Stimulated activated naive B cell treated with anti-CD40 and anti-IgM and Interleukin-4, amounts not matched to agents 10 μg/mL and 1 μg/mL and 100 μg/mL, for 72 hours (primary cell): ENCODE data around the gene PXK.
"Not testable (repeated sequence)": the region's sequence is repeated elsewhere in the genome, so short reads cannot be mapped to it uniquely, and the experiment has no call there.

Experiments used
- ATAC-seq, 2 donors: fragments of 150-1000 bp; cut with Tn5 transposase; replicated peaks; 2 replicates each; pipeline ENCODE4 v1.10.0; 2021; ENCODE audit warnings: moderate library complexity in 1 of 2
- DNase-seq: peaks from one replicate; pipeline ENCODE4 v3.0.0; 2021
- H3K27ac Mint-ChIP-seq: one replicate; pipeline ENCODE4 v1.8.0; 2022; ENCODE audit warnings: mild to moderate bottlenecking, mixed read lengths
- H3K27me3 Mint-ChIP-seq, 2 donors: one replicate each; pipeline ENCODE4 v1.8.0; 2022; ENCODE audit warnings: mixed read lengths in 2 of 2
- H3K36me3 Mint-ChIP-seq, 2 donors: one replicate each; pipeline ENCODE4 v1.8.0; 2022; ENCODE audit warnings: mixed read lengths in 2 of 2, mild to moderate bottlenecking in 1 of 2
- H3K4me1 Mint-ChIP-seq, 2 donors: one replicate each; pipeline ENCODE4 v1.8.0; 2022; ENCODE audit warnings: mixed read lengths in 2 of 2, mild to moderate bottlenecking in 1 of 2
- H3K4me3 Mint-ChIP-seq, 2 donors: one replicate each; pipeline ENCODE4 v1.8.0; 2022; ENCODE audit warnings: mild to moderate bottlenecking in 2 of 2, mixed read lengths in 2 of 2, moderate library complexity in 1 of 2
- H3K9me3 Mint-ChIP-seq, 2 donors: one replicate each; pipeline ENCODE4 v1.8.0; 2022; ENCODE audit warnings: mixed read lengths in 2 of 2, mild to moderate bottlenecking in 1 of 2

PXK gene

GRCh38 chr3:58331593-58332152 lies 1.0 kb upstream of the PXK start:
- no peaks in the 10 kb centered on the region for H3K9me3 Mint-ChIP-seq
- no peaks in the 10 kb centered on the region for H3K27me3 Mint-ChIP-seq
- H3K4me3 Mint-ChIP-seq: peak overlapping the region; percentile 80 to 90
- DNase-seq (no peak), ATAC-seq (no peak)
- H3K27ac Mint-ChIP-seq: peak overlapping the region; percentile 82
- H3K36me3 Mint-ChIP-seq: peaks cover 10 to 14% of the 10 kb centered on the region in 2 donors
- H3K4me1 Mint-ChIP-seq: peaks cover 30 to 64% of the 10 kb centered on the region in 2 donors

GRCh38 chr3:58333206-58334012 lies 717 bp downstream of the PXK start:
- ATAC-seq (peak; percentile 58 to 60), DNase-seq (no peak)
- Mint-ChIP-seq H3K27me3 (no peaks in the 10 kb centered on the region), H3K27ac (peak overlapping the region; percentile 94), H3K36me3 (peaks cover 10 to 14% of the 10 kb centered on the region in 2 donors), H3K9me3 (no peaks in the 10 kb centered on the region), H3K4me1 (peaks cover 26 to 69% of the 10 kb centered on the region in 2 donors), H3K4me3 (peak overlapping the region; percentile 99 to 100)

- peak overlapping the region; percentile 99 to 100 for H3K4me3 Mint-ChIP-seq
- H3K27me3 Mint-ChIP-seq: no peaks in the 10 kb centered on the region
- peaks cover 25 to 74% of the 10 kb centered on the region in 2 donors for H3K4me1 Mint-ChIP-seq
- H3K36me3 Mint-ChIP-seq: peaks cover 11 to 15% of the 10 kb centered on the region in 2 donors
- H3K27ac Mint-ChIP-seq: peak overlapping the region; percentile 42
- H3K9me3 Mint-ChIP-seq: no peaks in the 10 kb centered on the region
- ATAC-seq: no peak
- no peak for DNase-seq
These were observed 1.3 kb downstream of the PXK start for GRCh38 chr3:58334013-58334321.

GRCh38 chr3:58334506-58334884 lies 1.8 kb downstream of the PXK start:
- Mint-ChIP-seq H3K27me3 (no peaks in the 10 kb centered on the region), H3K36me3 (peaks cover 16 to 19% of the 10 kb centered on the region in 2 donors), H3K4me3 (peak overlapping the region; percentile 99 to 100), H3K9me3 (no peaks in the 10 kb centered on the region), H3K4me1 (peaks cover 27 to 79% of the 10 kb centered on the region in 2 donors), H3K27ac (peak overlapping the region; percentile 80)
- DNase-seq: no peak
- no peak for ATAC-seq

- H3K9me3 Mint-ChIP-seq: no peaks in the 10 kb centered on the region
- H3K4me1 Mint-ChIP-seq: peaks cover 28 to 78% of the 10 kb centered on the region in 2 donors
- H3K27me3 Mint-ChIP-seq: no peaks in the 10 kb centered on the region
- peak overlapping the region; percentile 80 for H3K27ac Mint-ChIP-seq
- DNase-seq (no peak), ATAC-seq (no peak)
- peaks cover 17 to 20% of the 10 kb centered on the region in 2 donors for H3K36me3 Mint-ChIP-seq
- peak overlapping the region; percentile 99 to 100 for H3K4me3 Mint-ChIP-seq
These were observed 2.9 kb downstream of the PXK start for GRCh38 chr3:58335652-58335947.

- Mint-ChIP-seq H3K27me3 (no peaks in the 10 kb centered on the region), H3K36me3 (peaks cover 24 to 28% of the 10 kb centered on the region in 2 donors), H3K9me3 (no peaks in the 10 kb centered on the region), H3K27ac (peak overlapping the region; percentile 7), H3K4me1 (peaks cover 31 to 80% of the 10 kb centered on the region in 2 donors), H3K4me3 (peak overlapping the region in 1 of 2 donors; percentile 10)
- ATAC-seq (no peak), DNase-seq (no peak)
These were observed 3.6 kb downstream of the PXK start for GRCh38 chr3:58336135-58336882.

- DNase-seq (no peak), ATAC-seq (no peak)
- Mint-ChIP-seq H3K27me3 (no peaks in the 10 kb centered on the region), H3K9me3 (no peaks in the 10 kb centered on the region), H3K36me3 (peaks cover 24 to 30% of the 10 kb centered on the region in 2 donors), H3K4me1 (peaks cover 33 to 74% of the 10 kb centered on the region in 2 donors), H3K27ac (no peak overlapping the region), H3K4me3 (no peak overlapping the region)
These were observed 4.5 kb downstream of the PXK start for GRCh38 chr3:58337190-58337589.

- ATAC-seq: peak in 1 of 2 donors; percentile 31
- not testable (repeated sequence) for H3K9me3 Mint-ChIP-seq, DNase-seq, H3K27me3 Mint-ChIP-seq
- Mint-ChIP-seq H3K4me3 (peak overlapping the region; percentile 26 to 41), H3K4me1 (peaks cover 43 to 78% of the 10 kb centered on the region in 2 donors), H3K36me3 (peaks cover 26 to 30% of the 10 kb centered on the region in 2 donors), H3K27ac (peak overlapping the region; percentile 86)
These were observed 6.5 kb downstream of the PXK start for GRCh38 chr3:58339146-58339545.

- no peaks in the 10 kb centered on the region for H3K9me3 Mint-ChIP-seq
- H3K27me3 Mint-ChIP-seq: no peaks in the 10 kb centered on the region
- H3K4me1 Mint-ChIP-seq: peaks cover 37 to 75% of the 10 kb centered on the region in 2 donors
- H3K27ac Mint-ChIP-seq: peak overlapping the region; percentile 83
- H3K4me3 Mint-ChIP-seq: peak overlapping the region in 1 of 2 donors; percentile 29
- DNase-seq: no peak
- peaks cover 25 to 26% of the 10 kb centered on the region in 2 donors for H3K36me3 Mint-ChIP-seq
- peak; percentile 37 to 53 for ATAC-seq
These were observed 8.0 kb downstream of the PXK start for GRCh38 chr3:58340594-58341244.

- DNase-seq: no peak
- Mint-ChIP-seq H3K4me1 (peaks cover 38 to 75% of the 10 kb centered on the region in 2 donors), H3K9me3 (no peaks in the 10 kb centered on the region), H3K27me3 (no peaks in the 10 kb centered on the region), H3K27ac (peak overlapping the region; percentile 83), H3K36me3 (peaks cover 23 to 28% of the 10 kb centered on the region in 2 donors), H3K4me3 (no peak overlapping the region)
- ATAC-seq: no peak
These were observed 8.7 kb downstream of the PXK start for GRCh38 chr3:58341376-58341775.

- Mint-ChIP-seq H3K27me3 (no peaks in the 10 kb centered on the region), H3K36me3 (peaks cover 23 to 27% of the 10 kb centered on the region in 2 donors), H3K27ac (peak overlapping the region; percentile 42), H3K4me1 (peaks cover 38 to 73% of the 10 kb centered on the region in 2 donors), H3K4me3 (no peak overlapping the region), H3K9me3 (no peaks in the 10 kb centered on the region)
- ATAC-seq (no peak), DNase-seq (no peak)
These were observed 10.0 kb downstream of the PXK start for GRCh38 chr3:58342676-58343075.

GRCh38 chr3:58345457-58345856 lies 12.8 kb downstream of the PXK start:
- peaks cover 50 to 79% of the 10 kb centered on the region in 2 donors for H3K4me1 Mint-ChIP-seq
- no peak overlapping the region for H3K27ac Mint-ChIP-seq
- no peaks in the 10 kb centered on the region for H3K27me3 Mint-ChIP-seq
- ATAC-seq: no peak
- DNase-seq: no peak
- peaks cover 16 to 21% of the 10 kb centered on the region in 2 donors for H3K36me3 Mint-ChIP-seq
- no peaks in the 10 kb centered on the region for H3K9me3 Mint-ChIP-seq
- H3K4me3 Mint-ChIP-seq: no peak overlapping the region

- no peak for ATAC-seq
- peak overlapping the region; percentile 65 for H3K27ac Mint-ChIP-seq
- no peaks in the 10 kb centered on the region for H3K9me3 Mint-ChIP-seq
- no peaks in the 10 kb centered on the region for H3K27me3 Mint-ChIP-seq
- H3K36me3 Mint-ChIP-seq: peaks cover 9 to 13% of the 10 kb centered on the region in 2 donors
- H3K4me1 Mint-ChIP-seq: peaks cover 48 to 79% of the 10 kb centered on the region in 2 donors
- peak overlapping the region in 1 of 2 donors; percentile 24 for H3K4me3 Mint-ChIP-seq
- DNase-seq: no peak
These were observed 13.7 kb downstream of the PXK start for GRCh38 chr3:58346368-58346767.

GRCh38 chr3:58347984-58348383 lies 15.3 kb downstream of the PXK start:
- peak overlapping the region in 1 of 2 donors; percentile 48 for H3K4me3 Mint-ChIP-seq
- DNase-seq (no peak), ATAC-seq (no peak)
- peaks cover 53 to 90% of the 10 kb centered on the region in 2 donors for H3K4me1 Mint-ChIP-seq
- H3K27me3 Mint-ChIP-seq: no peaks in the 10 kb centered on the region
- no peaks in the 10 kb centered on the region for H3K9me3 Mint-ChIP-seq
- peaks cover 12 to 21% of the 10 kb centered on the region in 2 donors for H3K36me3 Mint-ChIP-seq
- H3K27ac Mint-ChIP-seq: peak overlapping the region; percentile 25
